NB4 (cell line): ENCODE results near the gene PPP2R5D.

Experiments used
- POLR2A ChIP-seq: IDR thresholded peaks from 2 replicates; pipeline ENCODE4 v1.6.1; 2011; ENCODE audit warnings: mild to moderate bottlenecking; ENCODE audit not compliant: insufficient read length; ENCODE audit errors: extremely low read depth
- TF ChIP-seq, protein P1 (sequence below): IDR thresholded peaks from one replicate; pipeline ENCODE4 v1.5.1; 2012; ENCODE audit warnings: low read depth, low read length
- TF ChIP-seq, protein P2 (sequence below): IDR thresholded peaks from 2 replicates; pipeline ENCODE4 v1.6.1; 2011; ENCODE audit warnings: low read depth, low read length

DNA sequence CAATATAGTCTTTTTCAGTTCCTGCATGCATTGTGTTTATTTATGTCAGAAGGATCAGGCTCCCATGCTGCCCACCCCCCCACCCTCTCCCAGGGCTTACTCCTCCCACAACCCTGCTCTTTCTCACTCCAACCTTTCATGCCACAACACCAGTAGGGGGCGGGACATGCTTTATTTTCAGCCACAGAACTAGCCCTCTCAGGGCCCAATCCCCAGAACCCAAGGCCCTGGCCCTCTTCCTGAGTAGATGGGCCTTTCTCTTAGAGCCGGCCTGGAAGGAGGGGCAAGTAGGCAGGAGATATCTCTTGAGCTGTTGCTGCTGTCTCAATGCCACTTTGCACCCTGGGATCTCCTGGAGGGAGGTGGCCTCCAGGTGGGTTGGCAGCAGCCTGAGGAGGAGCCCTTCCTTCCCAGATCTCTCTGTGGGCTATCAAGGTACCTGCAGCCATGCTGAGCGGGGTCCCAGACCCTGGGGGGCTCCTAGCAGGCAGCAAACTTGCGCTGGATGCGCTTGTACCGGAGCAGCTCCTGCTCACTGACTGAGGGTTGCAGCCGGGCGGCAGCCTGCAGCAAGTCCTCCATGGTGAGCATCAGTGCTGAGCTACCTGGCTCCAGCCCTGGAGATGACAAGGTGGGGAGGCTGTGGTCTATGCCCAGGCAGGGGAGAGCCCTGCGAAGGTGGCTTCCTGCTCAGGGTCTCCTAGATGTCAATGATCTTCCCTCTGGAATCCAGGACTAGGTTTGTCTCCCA lies 20.3 kb upstream of the PPP2R5D start:
- TF ChIP-seq, protein P1, sequence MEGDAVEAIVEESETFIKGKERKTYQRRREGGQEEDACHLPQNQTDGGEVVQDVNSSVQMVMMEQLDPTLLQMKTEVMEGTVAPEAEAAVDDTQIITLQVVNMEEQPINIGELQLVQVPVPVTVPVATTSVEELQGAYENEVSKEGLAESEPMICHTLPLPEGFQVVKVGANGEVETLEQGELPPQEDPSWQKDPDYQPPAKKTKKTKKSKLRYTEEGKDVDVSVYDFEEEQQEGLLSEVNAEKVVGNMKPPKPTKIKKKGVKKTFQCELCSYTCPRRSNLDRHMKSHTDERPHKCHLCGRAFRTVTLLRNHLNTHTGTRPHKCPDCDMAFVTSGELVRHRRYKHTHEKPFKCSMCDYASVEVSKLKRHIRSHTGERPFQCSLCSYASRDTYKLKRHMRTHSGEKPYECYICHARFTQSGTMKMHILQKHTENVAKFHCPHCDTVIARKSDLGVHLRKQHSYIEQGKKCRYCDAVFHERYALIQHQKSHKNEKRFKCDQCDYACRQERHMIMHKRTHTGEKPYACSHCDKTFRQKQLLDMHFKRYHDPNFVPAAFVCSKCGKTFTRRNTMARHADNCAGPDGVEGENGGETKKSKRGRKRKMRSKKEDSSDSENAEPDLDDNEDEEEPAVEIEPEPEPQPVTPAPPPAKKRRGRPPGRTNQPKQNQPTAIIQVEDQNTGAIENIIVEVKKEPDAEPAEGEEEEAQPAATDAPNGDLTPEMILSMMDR: peak; percentile 42
- TF ChIP-seq, protein P2, sequence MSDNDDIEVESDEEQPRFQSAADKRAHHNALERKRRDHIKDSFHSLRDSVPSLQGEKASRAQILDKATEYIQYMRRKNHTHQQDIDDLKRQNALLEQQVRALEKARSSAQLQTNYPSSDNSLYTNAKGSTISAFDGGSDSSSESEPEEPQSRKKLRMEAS: no peak
- no peak for TF ChIP-seq POLR2A
